ENCODE data around the gene ADCK1. TPM values are rescaled to one million over a fixed set of nuclear protein-coding genes. Genes with fewer than 3 reads are reported as not detected.

Gene ADCK1
- total RNA-seq, 1 experiment from 2014 or later, result 8.8 TPM

DNA sequence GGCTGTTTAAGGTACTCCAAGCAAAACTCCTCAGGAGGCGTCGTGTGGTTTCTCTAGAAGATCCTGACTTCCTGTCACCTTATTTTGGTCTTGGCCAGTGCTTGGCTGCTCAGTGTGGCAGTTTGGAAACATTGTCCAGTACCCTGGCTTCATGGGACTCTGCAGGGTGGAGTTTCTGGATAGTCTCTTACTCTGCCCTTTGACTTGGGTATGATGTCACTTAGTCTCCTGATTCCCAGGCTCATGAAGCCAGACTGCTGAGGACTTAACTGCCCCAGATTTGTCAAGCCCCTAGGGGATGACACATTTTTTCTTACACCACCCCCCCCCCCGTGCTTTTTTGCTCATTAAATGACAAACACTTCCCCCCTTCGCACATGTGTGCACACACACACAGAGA is 82.7 kb downstream of the ADCK1 start:
- no peaks in the 10 kb centered on the region for H3K4me1 ChIP-seq
- Mint-ChIP-seq H3K4me3 (ENCODE audit: unreplicated experiment) (no peak overlapping the region), H3K4me1 (ENCODE audit: low read depth, unreplicated experiment) (no peaks in the 10 kb centered on the region), H3K36me3 (ENCODE audit: insufficient read depth, unreplicated experiment) (no peaks in the 10 kb centered on the region), H3K9me3 (ENCODE audit: unreplicated experiment) (no peaks in the 10 kb centered on the region), H3K27me3 (ENCODE audit: insufficient read depth, unreplicated experiment) (no peaks in the 10 kb centered on the region), H3K27ac (ENCODE audit: unreplicated experiment) (no peak overlapping the region)
- ChIA-PET CTCF (no interaction called here), POLR2A (no interaction called here)
- intact Hi-C loops (cut with micrococcal nuclease; ENCODE audit: unreplicated experiment), result no loop called here
- no peaks in the 10 kb centered on the region for H3K36me3 ChIP-seq (ENCODE audit: control insufficient read depth, insufficient read depth, low read length)
- H3K4me3 ChIP-seq (ENCODE audit: low read depth, low read length), result no peak overlapping the region
- no peak for DNase-seq
- no peaks in the 10 kb centered on the region for H3K27me3 ChIP-seq (replicated peaks; ENCODE audit: control insufficient read depth, insufficient read depth, low read length)
- H3K9me3 ChIP-seq, result no peaks in the 10 kb centered on the region
- no TSS peak for BruUV-seq (replicated peaks)
- TF ChIP-seq, protein P1, sequence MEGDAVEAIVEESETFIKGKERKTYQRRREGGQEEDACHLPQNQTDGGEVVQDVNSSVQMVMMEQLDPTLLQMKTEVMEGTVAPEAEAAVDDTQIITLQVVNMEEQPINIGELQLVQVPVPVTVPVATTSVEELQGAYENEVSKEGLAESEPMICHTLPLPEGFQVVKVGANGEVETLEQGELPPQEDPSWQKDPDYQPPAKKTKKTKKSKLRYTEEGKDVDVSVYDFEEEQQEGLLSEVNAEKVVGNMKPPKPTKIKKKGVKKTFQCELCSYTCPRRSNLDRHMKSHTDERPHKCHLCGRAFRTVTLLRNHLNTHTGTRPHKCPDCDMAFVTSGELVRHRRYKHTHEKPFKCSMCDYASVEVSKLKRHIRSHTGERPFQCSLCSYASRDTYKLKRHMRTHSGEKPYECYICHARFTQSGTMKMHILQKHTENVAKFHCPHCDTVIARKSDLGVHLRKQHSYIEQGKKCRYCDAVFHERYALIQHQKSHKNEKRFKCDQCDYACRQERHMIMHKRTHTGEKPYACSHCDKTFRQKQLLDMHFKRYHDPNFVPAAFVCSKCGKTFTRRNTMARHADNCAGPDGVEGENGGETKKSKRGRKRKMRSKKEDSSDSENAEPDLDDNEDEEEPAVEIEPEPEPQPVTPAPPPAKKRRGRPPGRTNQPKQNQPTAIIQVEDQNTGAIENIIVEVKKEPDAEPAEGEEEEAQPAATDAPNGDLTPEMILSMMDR (IDR thresholded peaks at IDR 0.05; ENCODE audit: insufficient read depth in 1 of 2, low read depth in 1 of 2, low read length in 1 of 2, severe bottlenecking in 1 of 2, unreplicated experiment in 1 of 2), result no peak

DNA sequence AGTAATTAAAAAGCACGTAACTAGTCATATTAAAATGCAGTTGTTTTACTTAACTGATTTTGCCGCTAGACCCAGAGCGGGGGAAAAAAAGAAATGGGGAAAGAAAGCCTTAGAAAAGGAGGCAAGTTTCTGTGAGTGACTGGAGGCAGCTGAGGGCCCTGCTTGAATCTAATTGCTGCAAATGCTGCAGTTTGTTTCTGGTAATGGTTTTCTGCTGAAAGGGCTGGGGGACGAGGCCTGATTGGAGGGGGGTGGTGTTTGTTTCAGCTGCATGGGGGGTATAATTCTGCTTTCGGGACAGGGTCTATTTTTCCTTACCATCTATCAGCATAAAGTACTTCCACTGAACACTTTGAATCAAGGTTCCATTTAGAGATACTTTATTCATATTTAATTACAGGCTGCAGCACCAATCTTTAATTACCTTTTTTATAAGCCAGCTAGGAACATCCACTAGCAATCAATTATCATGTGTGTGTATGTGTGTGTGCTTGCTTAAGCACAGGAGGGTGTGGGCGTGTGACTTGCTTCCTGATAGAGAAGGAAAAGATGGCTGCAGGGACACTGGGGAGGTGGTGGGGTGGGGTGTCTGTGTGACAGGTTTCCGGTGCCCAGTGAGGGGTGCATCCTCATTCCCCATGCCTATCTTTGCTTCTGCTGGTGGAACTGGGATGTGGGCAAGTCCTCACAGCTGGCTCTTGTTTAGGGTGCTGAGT is 83.4 kb downstream of the ADCK1 start:
- H3K27me3 Mint-ChIP-seq (ENCODE audit: insufficient read depth, unreplicated experiment), result no peaks in the 10 kb centered on the region
- BruUV-seq (replicated peaks), result no TSS peak
- H3K4me1 Mint-ChIP-seq (ENCODE audit: low read depth, unreplicated experiment), result no peaks in the 10 kb centered on the region
- no peaks in the 10 kb centered on the region for H3K36me3 Mint-ChIP-seq (ENCODE audit: insufficient read depth, unreplicated experiment)
- no peak overlapping the region for H3K27ac Mint-ChIP-seq (ENCODE audit: unreplicated experiment)
- Histone ChIP-seq H3K27me3 (replicated peaks; ENCODE audit: control insufficient read depth, insufficient read depth, low read length) (no peaks in the 10 kb centered on the region), H3K4me3 (ENCODE audit: low read depth, low read length) (no peak overlapping the region), H3K9me3 (no peaks in the 10 kb centered on the region; the same call in 1 of the 2 replicates), H3K4me1 (no peaks in the 10 kb centered on the region), H3K36me3 (ENCODE audit: control insufficient read depth, insufficient read depth, low read length) (no peaks in the 10 kb centered on the region)
- ChIA-PET CTCF (no interaction called here), POLR2A (no interaction called here)
- TF ChIP-seq, protein P1 (IDR thresholded peaks at IDR 0.05; ENCODE audit: insufficient read depth in 1 of 2, low read depth in 1 of 2, low read length in 1 of 2, severe bottlenecking in 1 of 2, unreplicated experiment in 1 of 2), result no peak
- H3K9me3 Mint-ChIP-seq (ENCODE audit: unreplicated experiment), result no peaks in the 10 kb centered on the region
- no peak for DNase-seq
- intact Hi-C loops (cut with micrococcal nuclease; ENCODE audit: unreplicated experiment), result no loop called here
- H3K4me3 Mint-ChIP-seq (ENCODE audit: unreplicated experiment), result no peak overlapping the region

DNA sequence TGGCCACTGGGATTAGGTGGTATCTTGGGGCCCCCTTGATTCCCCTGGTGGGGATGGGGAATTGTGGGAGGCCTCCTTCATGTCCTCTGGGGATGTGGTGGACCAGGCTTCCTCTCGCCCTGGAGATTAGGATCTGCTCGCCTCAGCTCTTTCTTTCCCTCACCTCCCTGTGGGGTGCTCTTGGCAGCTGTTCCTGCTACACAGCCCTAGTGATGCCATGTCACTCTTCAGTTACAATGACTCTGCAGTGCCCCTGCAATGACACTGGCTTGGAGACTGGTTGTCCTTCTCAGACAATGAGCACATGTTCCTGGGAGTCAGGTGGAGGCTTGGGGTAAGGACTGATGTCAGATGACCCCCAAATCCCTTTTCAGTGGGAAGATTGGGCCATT is 83.9 kb downstream of the ADCK1 start:
- H3K4me1 Mint-ChIP-seq (ENCODE audit: low read depth, unreplicated experiment), result no peaks in the 10 kb centered on the region
- Histone ChIP-seq H3K27me3 (replicated peaks; ENCODE audit: control insufficient read depth, insufficient read depth, low read length) (no peaks in the 10 kb centered on the region), H3K9me3 (no peaks in the 10 kb centered on the region; the same call in 1 of the 2 replicates), H3K36me3 (ENCODE audit: control insufficient read depth, insufficient read depth, low read length) (no peaks in the 10 kb centered on the region), H3K4me1 (no peaks in the 10 kb centered on the region), H3K4me3 (ENCODE audit: low read depth, low read length) (no peak overlapping the region)
- TF ChIP-seq, protein P1 (IDR thresholded peaks at IDR 0.05; ENCODE audit: insufficient read depth in 1 of 2, low read depth in 1 of 2, low read length in 1 of 2, severe bottlenecking in 1 of 2, unreplicated experiment in 1 of 2), result no peak
- H3K9me3 Mint-ChIP-seq (ENCODE audit: unreplicated experiment), result no peaks in the 10 kb centered on the region
- H3K27ac Mint-ChIP-seq (ENCODE audit: unreplicated experiment), result no peak overlapping the region
- no peaks in the 10 kb centered on the region for H3K27me3 Mint-ChIP-seq (ENCODE audit: insufficient read depth, unreplicated experiment)
- intact Hi-C loops (cut with micrococcal nuclease; ENCODE audit: unreplicated experiment), result no loop called here
- no peak overlapping the region for H3K4me3 Mint-ChIP-seq (ENCODE audit: unreplicated experiment)
- H3K36me3 Mint-ChIP-seq (ENCODE audit: insufficient read depth, unreplicated experiment), result no peaks in the 10 kb centered on the region
- no peak for DNase-seq
- BruUV-seq (replicated peaks), result no TSS peak
- CTCF ChIA-PET, result no interaction called here
- POLR2A ChIA-PET, result no interaction called here
